Type B pancreatic cell (in vitro differentiated cells): ENCODE measurements around the gene POLN. TPM values are rescaled to one million over a fixed set of nuclear protein-coding genes. Genes with fewer than 3 reads are reported as not detected.
"Not testable (repeated sequence)": the region's sequence is repeated elsewhere in the genome, so short reads cannot be mapped to it uniquely, and the experiment has no call there.

Experiments
- DNase-seq: peaks from one replicate; pipeline ENCODE4 v3.0.0; 2021; ENCODE audit warnings: mixed read lengths; ENCODE audit not compliant: unreplicated experiment; ENCODE audit errors: extremely low spot score
- H3K27ac Mint-ChIP-seq: 2 replicates; pipeline ENCODE4 v1.8.0; 2021; ENCODE audit warnings: mild to moderate bottlenecking, mixed read lengths
- H3K27me3 Mint-ChIP-seq: 2 replicates; pipeline ENCODE4 v1.8.0; 2021; ENCODE audit warnings: mixed read lengths
- H3K36me3 Mint-ChIP-seq: 2 replicates; pipeline ENCODE4 v1.8.0; 2021; ENCODE audit warnings: mixed read lengths
- H3K4me1 Mint-ChIP-seq: one replicate; pipeline ENCODE4 v1.8.0; 2021; ENCODE audit warnings: mixed read lengths; ENCODE audit not compliant: unreplicated experiment
- H3K4me3 Mint-ChIP-seq: 2 replicates; pipeline ENCODE4 v1.8.0; 2021; ENCODE audit warnings: mild to moderate bottlenecking, mixed read lengths
- H3K9me3 Mint-ChIP-seq: 2 replicates; pipeline ENCODE4 v1.8.0; 2021; ENCODE audit warnings: mixed read lengths
- total RNA-seq: library from RNA; stranded (reverse); gene quantifications from 2 replicates; pipeline ENCODE4 v1.2.1, GENCODE V29; 2021; ENCODE audit warnings: low replicate concordance
- TF ChIP-seq, protein P1 (sequence below): fragments of 200-600 bp; sonication (generic); conservative IDR thresholded peaks from 2 replicates; pipeline ENCODE4 v1.5.0; 2021; ENCODE audit warnings: antibody characterized with exemption, mild to moderate bottlenecking

The POLN gene
- total RNA-seq, 1 donor from 2014 or later: 4.1 TPM

DNA sequence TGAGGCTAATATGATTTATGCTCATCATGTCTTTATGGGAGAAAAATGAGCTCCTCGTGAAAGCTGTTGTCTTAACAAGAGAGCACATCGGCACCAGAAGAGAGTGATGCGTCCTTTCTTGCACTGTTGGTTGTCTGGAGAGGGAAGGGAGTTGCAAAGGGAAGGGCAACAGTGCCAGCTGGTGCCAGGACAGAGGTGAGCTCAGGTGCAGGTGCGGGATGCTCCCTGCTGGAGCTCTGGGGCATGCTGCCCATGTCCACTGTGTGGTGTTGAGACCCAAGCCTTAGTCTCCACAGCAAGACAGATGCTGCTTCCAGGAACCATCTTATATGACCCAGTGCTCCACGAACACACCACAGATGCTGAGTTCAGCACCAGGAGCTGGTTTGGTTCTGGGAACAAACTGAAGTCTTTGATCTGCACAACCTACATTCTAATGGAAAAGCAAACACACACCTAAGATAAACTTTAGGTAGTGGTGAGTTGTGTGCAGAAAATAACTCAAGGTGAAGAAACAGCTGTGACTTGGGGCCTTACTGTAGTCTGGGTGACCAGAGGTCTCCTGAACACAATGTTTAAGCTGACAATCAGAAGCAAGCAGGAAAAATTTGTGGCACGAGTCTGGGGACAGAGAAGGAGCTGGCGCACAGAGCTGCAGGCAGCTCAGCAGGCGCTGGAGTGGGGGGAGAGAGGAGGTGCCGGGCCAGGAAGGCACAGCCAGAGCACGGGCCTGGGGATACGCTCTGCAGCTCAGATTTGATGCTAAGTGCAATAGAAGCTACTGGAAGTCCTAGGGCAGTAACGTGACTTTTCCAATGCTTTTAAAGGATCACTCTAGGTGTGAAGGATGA is 73.2 kb downstream of the POLN start:
- peaks cover 4% of the 10 kb centered on the region for H3K9me3 Mint-ChIP-seq
- no peaks in the 10 kb centered on the region for H3K27me3 Mint-ChIP-seq
- no peak for DNase-seq
- TF ChIP-seq, protein P1, sequence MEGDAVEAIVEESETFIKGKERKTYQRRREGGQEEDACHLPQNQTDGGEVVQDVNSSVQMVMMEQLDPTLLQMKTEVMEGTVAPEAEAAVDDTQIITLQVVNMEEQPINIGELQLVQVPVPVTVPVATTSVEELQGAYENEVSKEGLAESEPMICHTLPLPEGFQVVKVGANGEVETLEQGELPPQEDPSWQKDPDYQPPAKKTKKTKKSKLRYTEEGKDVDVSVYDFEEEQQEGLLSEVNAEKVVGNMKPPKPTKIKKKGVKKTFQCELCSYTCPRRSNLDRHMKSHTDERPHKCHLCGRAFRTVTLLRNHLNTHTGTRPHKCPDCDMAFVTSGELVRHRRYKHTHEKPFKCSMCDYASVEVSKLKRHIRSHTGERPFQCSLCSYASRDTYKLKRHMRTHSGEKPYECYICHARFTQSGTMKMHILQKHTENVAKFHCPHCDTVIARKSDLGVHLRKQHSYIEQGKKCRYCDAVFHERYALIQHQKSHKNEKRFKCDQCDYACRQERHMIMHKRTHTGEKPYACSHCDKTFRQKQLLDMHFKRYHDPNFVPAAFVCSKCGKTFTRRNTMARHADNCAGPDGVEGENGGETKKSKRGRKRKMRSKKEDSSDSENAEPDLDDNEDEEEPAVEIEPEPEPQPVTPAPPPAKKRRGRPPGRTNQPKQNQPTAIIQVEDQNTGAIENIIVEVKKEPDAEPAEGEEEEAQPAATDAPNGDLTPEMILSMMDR: no peak
- peaks cover 3% of the 10 kb centered on the region for H3K36me3 Mint-ChIP-seq
- no peak overlapping the region for H3K4me3 Mint-ChIP-seq
- no peak overlapping the region for H3K27ac Mint-ChIP-seq
- no peaks in the 10 kb centered on the region for H3K4me1 Mint-ChIP-seq

- TF ChIP-seq, protein P1: no peak
Observed at GRCh38 chr4:2166253-2166652, 75.7 kb downstream of the POLN start.

DNA sequence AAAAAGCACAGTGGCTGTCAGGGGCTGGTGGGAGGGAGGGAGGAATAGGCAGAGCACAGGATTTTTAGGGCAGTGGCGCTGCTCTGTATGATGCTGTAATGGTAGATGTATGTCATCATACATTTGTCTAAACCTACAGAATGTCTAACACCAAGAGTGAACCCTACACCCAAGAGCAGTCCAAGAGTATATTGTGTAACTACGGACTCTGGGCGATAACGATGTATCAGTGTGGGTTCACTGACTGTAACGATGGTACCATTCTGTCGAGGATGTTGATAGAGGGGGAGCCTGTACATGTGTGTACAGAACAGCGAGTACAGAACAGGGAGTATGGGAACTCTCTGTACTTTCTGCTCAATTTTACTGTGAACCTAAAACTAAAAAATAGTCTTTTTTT is 76.5 kb downstream of the POLN start:
- Mint-ChIP-seq H3K27me3 (no peaks in the 10 kb centered on the region), H3K4me1 (no peaks in the 10 kb centered on the region), H3K27ac (no peak overlapping the region), H3K36me3 (peaks cover 8% of the 10 kb centered on the region), H3K9me3 (peaks cover 4% of the 10 kb centered on the region), H3K4me3 (no peak overlapping the region)
- DNase-seq: no peak
- TF ChIP-seq, protein P1: no peak

More at GRCh38 chr4:2166253-2166652, 75.7 kb downstream of the POLN start:
- DNase-seq: no peak
- H3K4me1 Mint-ChIP-seq: no peaks in the 10 kb centered on the region
- peaks cover 8% of the 10 kb centered on the region for H3K36me3 Mint-ChIP-seq
- H3K27me3 Mint-ChIP-seq: no peaks in the 10 kb centered on the region
- no peak overlapping the region for H3K27ac Mint-ChIP-seq
- H3K9me3 Mint-ChIP-seq: peaks cover 4% of the 10 kb centered on the region
- H3K4me3 Mint-ChIP-seq: no peak overlapping the region

- Mint-ChIP-seq H3K9me3 (peaks cover 4% of the 10 kb centered on the region), H3K27ac (no peak overlapping the region), H3K4me3 (no peak overlapping the region), H3K4me1 (no peaks in the 10 kb centered on the region), H3K36me3 (peaks cover 8% of the 10 kb centered on the region), H3K27me3 (no peaks in the 10 kb centered on the region)
- DNase-seq: no peak
- TF ChIP-seq, protein P1: no peak
Observed at GRCh38 chr4:2163311-2163821, 78.6 kb downstream of the POLN start.

DNA sequence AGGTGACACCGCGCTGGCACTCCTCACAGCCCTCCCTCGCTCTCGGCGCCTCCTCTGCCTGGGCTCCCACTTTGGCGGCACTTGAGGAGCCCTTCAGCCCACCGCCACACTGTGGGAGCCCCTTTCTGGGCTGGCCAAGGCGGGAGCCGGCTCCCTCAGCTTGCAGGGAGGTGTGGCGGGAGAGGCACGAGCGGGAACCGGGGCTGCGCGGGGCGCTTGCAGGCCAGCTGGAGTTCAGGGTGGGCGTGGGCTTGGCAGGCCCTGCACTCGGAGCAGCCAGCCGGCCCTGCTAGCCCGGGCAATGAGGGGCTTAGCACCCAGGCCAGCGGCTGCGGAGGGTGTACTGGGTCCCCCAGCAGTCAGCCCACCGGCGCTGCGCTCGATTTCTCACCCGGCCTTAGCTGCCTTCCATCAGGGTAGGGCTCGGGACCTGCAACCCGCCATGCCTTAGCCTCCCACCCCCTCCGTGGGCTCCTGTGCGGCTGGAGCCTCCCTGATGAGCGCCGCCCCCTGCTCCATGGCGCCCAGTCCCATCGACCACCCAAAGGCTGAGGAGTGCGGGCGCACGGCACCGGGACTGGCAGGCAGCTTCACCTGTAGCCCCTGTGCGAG is 80.7 kb downstream of the POLN start:
- not testable (repeated sequence) for H3K36me3 Mint-ChIP-seq, H3K9me3 Mint-ChIP-seq, H3K27me3 Mint-ChIP-seq, H3K4me3 Mint-ChIP-seq, H3K4me1 Mint-ChIP-seq, H3K27ac Mint-ChIP-seq
- DNase-seq: peak; percentile 42

DNA sequence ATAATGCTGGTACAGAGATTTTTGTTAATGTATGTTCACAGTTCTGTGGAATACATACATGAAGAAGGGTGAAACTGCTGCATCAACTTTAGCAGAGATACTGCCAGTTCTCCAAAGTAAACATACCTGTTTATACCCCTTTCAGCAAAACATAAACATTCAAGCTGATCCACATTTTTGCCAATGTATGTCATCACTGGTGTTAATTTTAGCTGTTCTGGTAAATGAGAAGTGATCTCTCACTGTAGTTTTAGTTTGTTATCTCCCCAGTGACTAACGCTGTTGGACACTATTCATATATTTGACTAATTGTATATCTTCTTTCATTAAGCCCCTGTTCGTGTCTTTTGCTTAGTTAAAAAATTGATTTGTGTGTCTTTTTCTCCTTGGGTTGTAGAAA is 82.0 kb downstream of the POLN start:
- TF ChIP-seq, protein P1: no peak
- Mint-ChIP-seq H3K27ac (no peak overlapping the region), H3K4me1 (no peaks in the 10 kb centered on the region), H3K4me3 (no peak overlapping the region), H3K36me3 (peaks cover 5% of the 10 kb centered on the region), H3K27me3 (no peaks in the 10 kb centered on the region), H3K9me3 (peaks cover under 1% of the 10 kb centered on the region)
- DNase-seq: no peak
